Subcutaneous adipose tissue (tissue), 4 donors: ENCODE measurements around the gene SPECC1L. TPM values are rescaled to one million over a fixed set of nuclear protein-coding genes. Genes with fewer than 3 reads are reported as not detected.

Source experiments
- total RNA-seq, 4 donors: library from RNA; depleted of rRNA; stranded (reverse); fragments of >200 nt; gene quantifications; one replicate each; pipeline ENCODE4 v1.1.0, GENCODE V29; 2016
- TF ChIP-seq, protein P1 (sequence below): fragments of 450-650 bp; IDR thresholded peaks from one replicate; pipeline ENCODE4 v1.5.1; 2016; ENCODE audit warnings: low read depth, mild to moderate bottlenecking, control low read depth, antibody characterized with exemption, moderate library complexity

The SPECC1L gene
- total RNA-seq, 4 donors from 2014 or later = 30.8 to 44.3 (median 38.4) TPM

DNA sequence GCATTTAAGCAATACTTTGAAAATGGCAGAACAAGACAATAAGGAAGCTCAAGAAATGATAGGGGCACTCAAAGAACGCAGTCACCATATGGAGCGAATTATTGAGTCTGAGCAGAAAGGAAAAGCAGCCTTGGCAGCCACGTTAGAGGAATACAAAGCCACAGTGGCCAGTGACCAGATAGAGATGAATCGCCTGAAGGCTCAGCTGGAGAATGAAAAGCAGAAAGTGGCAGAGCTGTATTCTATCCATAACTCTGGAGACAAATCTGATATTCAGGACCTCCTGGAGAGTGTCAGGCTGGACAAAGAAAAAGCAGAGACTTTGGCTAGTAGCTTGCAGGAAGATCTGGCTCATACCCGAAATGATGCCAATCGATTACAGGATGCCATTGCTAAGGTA, 51.9 kb downstream of the SPECC1L start:
- TF ChIP-seq, protein P1, sequence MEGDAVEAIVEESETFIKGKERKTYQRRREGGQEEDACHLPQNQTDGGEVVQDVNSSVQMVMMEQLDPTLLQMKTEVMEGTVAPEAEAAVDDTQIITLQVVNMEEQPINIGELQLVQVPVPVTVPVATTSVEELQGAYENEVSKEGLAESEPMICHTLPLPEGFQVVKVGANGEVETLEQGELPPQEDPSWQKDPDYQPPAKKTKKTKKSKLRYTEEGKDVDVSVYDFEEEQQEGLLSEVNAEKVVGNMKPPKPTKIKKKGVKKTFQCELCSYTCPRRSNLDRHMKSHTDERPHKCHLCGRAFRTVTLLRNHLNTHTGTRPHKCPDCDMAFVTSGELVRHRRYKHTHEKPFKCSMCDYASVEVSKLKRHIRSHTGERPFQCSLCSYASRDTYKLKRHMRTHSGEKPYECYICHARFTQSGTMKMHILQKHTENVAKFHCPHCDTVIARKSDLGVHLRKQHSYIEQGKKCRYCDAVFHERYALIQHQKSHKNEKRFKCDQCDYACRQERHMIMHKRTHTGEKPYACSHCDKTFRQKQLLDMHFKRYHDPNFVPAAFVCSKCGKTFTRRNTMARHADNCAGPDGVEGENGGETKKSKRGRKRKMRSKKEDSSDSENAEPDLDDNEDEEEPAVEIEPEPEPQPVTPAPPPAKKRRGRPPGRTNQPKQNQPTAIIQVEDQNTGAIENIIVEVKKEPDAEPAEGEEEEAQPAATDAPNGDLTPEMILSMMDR = no peak

DNA sequence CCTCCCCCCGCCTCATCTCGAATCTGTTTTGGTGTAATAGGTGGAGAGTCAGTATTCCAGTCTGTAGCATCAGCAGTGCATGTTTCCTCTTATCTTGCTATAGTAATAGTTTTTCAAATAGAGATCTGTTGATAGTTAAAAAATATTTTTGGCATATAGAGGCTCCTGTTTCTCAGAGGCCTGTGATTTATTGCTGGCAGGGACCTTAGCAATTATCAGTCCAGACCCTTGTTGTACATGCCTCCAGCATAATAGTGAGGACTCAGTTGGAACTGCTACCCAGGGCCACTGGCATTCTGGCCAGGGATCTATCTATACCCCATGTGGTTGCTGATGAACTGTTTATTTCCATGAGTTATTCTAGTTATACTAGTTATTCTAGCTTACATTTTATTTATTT, 52.6 kb downstream of the SPECC1L start:
- TF ChIP-seq, protein P1 = no peak

DNA sequence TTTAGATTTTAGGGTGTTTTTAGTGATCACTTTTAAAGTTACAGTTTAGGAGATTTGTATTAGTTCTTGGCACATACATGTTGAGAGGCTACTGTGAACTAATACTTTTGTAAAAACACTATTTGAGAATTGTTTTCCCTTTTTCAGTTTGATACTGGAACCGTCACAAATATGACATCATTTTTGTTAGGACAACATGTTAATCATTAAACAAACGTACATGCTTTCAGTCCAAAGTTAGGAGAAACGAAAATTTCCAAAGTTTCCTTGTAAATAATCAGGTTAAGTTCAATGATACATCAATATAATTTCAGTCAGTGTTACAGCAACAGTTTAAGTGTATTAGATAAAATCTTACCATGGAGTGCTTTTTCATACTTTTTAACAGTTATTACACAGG, 53.1 kb downstream of the SPECC1L start:
- TF ChIP-seq, protein P1 = no peak

DNA sequence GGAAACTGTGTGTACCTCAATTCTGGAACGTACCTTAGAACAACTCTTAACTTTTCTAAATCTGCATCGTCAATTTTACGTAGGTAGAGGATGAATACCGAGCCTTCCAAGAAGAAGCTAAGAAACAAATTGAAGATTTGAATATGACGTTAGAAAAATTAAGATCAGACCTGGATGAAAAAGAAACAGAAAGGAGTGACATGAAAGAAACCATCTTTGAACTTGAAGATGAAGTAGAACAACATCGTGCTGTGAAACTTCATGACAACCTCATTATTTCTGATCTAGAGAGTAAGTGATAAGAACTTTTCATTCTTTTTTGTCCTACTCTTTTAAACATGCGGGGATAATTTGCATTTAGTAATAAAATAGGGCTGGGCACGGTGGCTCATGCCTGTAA, 53.5 kb downstream of the SPECC1L start:
- TF ChIP-seq, protein P1 = no peak

DNA sequence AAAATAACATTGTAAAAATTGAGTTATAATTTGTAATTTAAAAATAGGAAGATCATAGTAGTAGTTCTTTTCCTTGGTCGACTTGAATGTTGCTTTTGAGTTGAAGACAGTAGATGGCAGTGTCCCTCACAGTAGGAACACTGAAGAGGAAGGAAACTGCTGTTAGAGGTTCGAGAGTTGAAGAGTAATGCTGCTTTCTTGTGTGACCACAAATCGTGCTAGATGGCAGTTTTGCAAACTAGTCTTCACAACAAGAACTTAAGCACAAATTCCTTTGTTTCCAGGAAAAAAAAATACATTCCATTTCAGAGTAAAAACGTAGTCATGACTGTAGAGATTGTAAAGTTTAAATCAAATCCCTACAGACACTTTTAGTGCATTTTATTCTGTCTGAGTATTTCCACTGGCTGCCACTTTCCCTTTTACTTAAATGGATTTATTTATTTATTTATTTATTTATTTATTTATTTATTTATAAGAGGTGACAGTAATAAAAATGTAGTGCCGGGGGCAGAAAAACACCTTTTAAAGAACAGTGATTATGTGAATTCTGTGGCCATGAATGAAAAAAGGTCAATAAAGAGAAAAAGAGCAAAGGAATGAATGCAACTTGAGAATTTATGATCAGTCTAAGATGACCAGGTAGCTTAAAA, 54.6 kb downstream of the SPECC1L start:
- TF ChIP-seq, protein P1 = no peak

DNA sequence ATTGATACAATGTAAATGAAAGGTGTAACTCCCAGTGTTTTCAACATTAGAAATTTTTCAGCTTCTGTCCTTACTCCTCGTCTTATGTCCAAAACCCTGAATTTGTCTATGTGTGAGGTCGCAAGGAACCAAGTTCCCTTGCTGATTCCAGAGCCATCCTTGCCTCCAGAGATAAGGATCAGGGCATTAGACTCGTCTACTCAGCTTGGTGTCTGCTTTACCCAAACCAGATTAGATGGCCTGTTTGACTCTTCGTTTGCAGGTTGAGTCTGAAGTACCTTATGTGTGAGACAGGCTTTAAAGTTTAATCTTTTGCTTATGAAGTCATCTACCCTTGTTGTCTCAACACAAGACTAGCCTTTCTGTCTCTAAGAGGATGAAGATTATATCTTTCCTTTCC, 55.6 kb downstream of the SPECC1L start:
- TF ChIP-seq, protein P1 = no peak

DNA sequence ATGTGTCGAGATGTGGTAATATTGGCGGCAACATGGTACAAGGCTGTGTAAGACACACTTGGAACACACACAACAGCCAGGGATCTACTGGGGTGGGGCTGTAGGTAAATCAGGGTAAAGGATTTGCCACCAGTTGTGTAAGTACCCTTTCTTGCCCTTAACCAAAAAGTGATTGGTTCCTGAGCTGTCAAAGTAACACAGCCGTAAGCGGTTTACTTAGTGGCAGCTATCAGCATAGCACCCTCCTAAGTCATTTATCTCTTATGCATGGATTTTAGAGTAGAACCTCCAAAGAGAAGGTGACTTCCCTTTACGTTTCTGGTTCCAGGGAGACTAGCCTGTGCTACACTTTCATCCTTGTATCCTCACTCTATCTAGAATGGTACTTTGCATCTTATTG, 57.2 kb downstream of the SPECC1L start:
- TF ChIP-seq, protein P1 = no peak
